B cell (primary cell): ENCODE data around the gene CYGB. TPM values are rescaled to one million over a fixed set of nuclear protein-coding genes. Genes with fewer than 3 reads are reported as not detected.
A peak's percentile ranks its signal among the peaks of the same experiment; 100 is the strongest.

Source experiments
- ATAC-seq: fragments of 200-7000 bp; cut with Tn5 transposase; one replicate; pipeline ENCODE4 v1.10.0; 2021; ENCODE audit warnings: low read depth, mild to moderate bottlenecking, moderate number of reproducible peaks, moderate library complexity
- CTCF ChIA-PET: fragments of 350-600 bp; sonication (Branson Sonifier 250); formaldehyde crosslinking; loops from one replicate; lab custom pipeline; 2021; ENCODE audit warnings: antibody characterized with exemption, inconsistent platforms; lab: Charles Lee
- POLR2A ChIA-PET: fragments of 350-600 bp; sonication (Branson Sonifier 250); formaldehyde crosslinking; loops from one replicate; lab custom pipeline; 2021; ENCODE audit warnings: antibody characterized with exemption; lab: Charles Lee
- DNase-seq: peaks from one replicate; pipeline ENCODE4 v3.0.0; 2013
- H2AFZ ChIP-seq: 2 replicates; pipeline ENCODE4 v1.6.1; 2012; ENCODE audit warnings: mild to moderate bottlenecking, low read depth, low read length; ENCODE audit not compliant: insufficient read depth, poor library complexity, severe bottlenecking
- H3K27ac ChIP-seq, 2 donors: 1 replicate in 1 of 2; 2 replicates in 1 of 2; pipeline ENCODE4 v1.5.1; 2012 to 2013; ENCODE audit warnings: low read length in 2 of 2, mild to moderate bottlenecking in 2 of 2, moderate library complexity in 1 of 2
- H3K27me3 ChIP-seq, 4 experiments: fragments of 200-600 bp in 1 of 4; sonication (generic) in 1 of 4; replicated peaks in 1 of 4; 1 replicate in 2 of 4; 2 replicates in 2 of 4; pipeline versions ENCODE4 v1.6.1 to v1.7.0; 2013 to 2016; ENCODE audit warnings: low read length in 3 of 4, mild to moderate bottlenecking in 2 of 4, mixed read lengths in 1 of 4, moderate library complexity in 1 of 4; ENCODE audit not compliant: insufficient read depth in 4 of 4, control insufficient read depth in 3 of 4; ENCODE audit errors: control extremely low read depth in 1 of 4
- H3K36me3 ChIP-seq, 2 experiments: replicated peaks in 1 of 2; 1 replicate in 1 of 2; 2 replicates in 1 of 2; pipeline versions ENCODE4 v1.6.1 to v1.7.1; 2013; ENCODE audit warnings: low read length in 1 of 2; ENCODE audit not compliant: insufficient read depth in 2 of 2, control insufficient read depth in 1 of 2; ENCODE audit errors: control extremely low read depth in 1 of 2, extremely low read depth in 1 of 2
- H3K4me1 ChIP-seq, 2 donors: fragments of 200-600 bp in 1 of 2; sonication (generic) in 1 of 2; 1 replicate in 1 of 2; 2 replicates in 1 of 2; pipeline versions ENCODE4 v1.5.1 to v1.6.1; 2013 to 2017; ENCODE audit warnings: low read length in 2 of 2; ENCODE audit not compliant: control insufficient read depth in 2 of 2, insufficient read depth in 2 of 2
- H3K4me2 ChIP-seq: replicated peaks from 2 replicates; pipeline ENCODE3; 2012; ENCODE audit warnings: mild to moderate bottlenecking, low read depth, low read length; ENCODE audit not compliant: poor library complexity, severe bottlenecking
- H3K4me3 ChIP-seq, 5 experiments: fragments of 200-600 bp in 1 of 5; sonication (generic) in 1 of 5; 1 replicate in 3 of 5; 2 replicates in 2 of 5; pipeline versions ENCODE4 v1.5.1 to v1.7.0; 2011 to 2016; ENCODE audit warnings: low read length in 4 of 5, mild to moderate bottlenecking in 4 of 5, low read depth in 2 of 5, control low read depth in 1 of 5, moderate library complexity in 1 of 5; ENCODE audit not compliant: insufficient read depth in 1 of 5; ENCODE audit errors: control extremely low read depth in 1 of 5, extremely low read depth in 1 of 5
- H3K79me2 ChIP-seq: fragments of 200-600 bp; sonication (generic); one replicate; pipeline ENCODE4 v1.6.0; 2016; ENCODE audit warnings: low read length; ENCODE audit not compliant: control insufficient read depth, insufficient read depth
- H3K9ac ChIP-seq: fragments of 200-600 bp; sonication (generic); 2 replicates; pipeline ENCODE4 v1.6.1; 2017; ENCODE audit warnings: mild to moderate bottlenecking, low read length, moderate library complexity
- H3K9me3 ChIP-seq, 3 donors: one replicate each; pipeline versions ENCODE4 v1.6.1 to v1.7.1; 2013; ENCODE audit warnings: low read length in 2 of 3; ENCODE audit not compliant: control insufficient read depth in 2 of 3, insufficient read depth in 1 of 3; ENCODE audit errors: control extremely low read depth in 1 of 3
- H4K20me1 ChIP-seq: 2 replicates; pipeline ENCODE4 v1.6.0; 2012; ENCODE audit warnings: mild to moderate bottlenecking, low read length; ENCODE audit not compliant: insufficient read depth, control insufficient read depth, poor library complexity, severe bottlenecking
- H3K27ac Mint-ChIP-seq: one replicate; pipeline ENCODE4 v1.8.0; 2021; ENCODE audit warnings: mixed read lengths
- H3K27me3 Mint-ChIP-seq: one replicate; pipeline ENCODE4 v1.8.0; 2021; ENCODE audit warnings: mixed read lengths
- H3K4me1 Mint-ChIP-seq: one replicate; pipeline ENCODE4 v1.8.0; 2021; ENCODE audit warnings: mixed read lengths
- H3K4me3 Mint-ChIP-seq: one replicate; pipeline ENCODE4 v1.8.0; 2021; ENCODE audit warnings: mixed read lengths
- H3K9me3 Mint-ChIP-seq: one replicate; pipeline ENCODE4 v1.8.0; 2022; ENCODE audit warnings: mixed read lengths; ENCODE audit not compliant: insufficient read depth
- EZH2 ChIP-seq: IDR thresholded peaks from 2 replicates; pipeline ENCODE4 v1.6.1; 2012; ENCODE audit warnings: borderline replicate concordance, low read depth, mild to moderate bottlenecking, moderate library complexity, low read length; ENCODE audit not compliant: insufficient read depth, poor library complexity, severe bottlenecking
- WGBS: methylation state at CpG from one replicate; pipeline ENCODE4 v1.1.5; 2013; ENCODE audit warnings: missing lambda C conversion rate; ENCODE audit not compliant: insufficient coverage; 5-methylcytosine and 5-hydroxymethylcytosine counted together
- intact Hi-C: fragments of 100-400 bp; cut with micrococcal nuclease; formaldehyde crosslinking; loops from one replicate; pipeline ENCODE4 v1.10.0; 2022
- polyA plus RNA-seq: library from polyadenylated mRNA; depleted of rRNA; stranded (reverse); fragments of >200 nt; gene quantifications from 2 replicates; pipeline ENCODE4 v1.2.3, GENCODE V29; 2012
- total RNA-seq, 2 donors: library from RNA; stranded (reverse); fragments of 120-200 nt in 1 of 2; gene quantifications; 1 replicate in 1 of 2; 2 replicates in 1 of 2; pipeline versions ENCODE4 v1.2.3 to v1.2.4, GENCODE V29; 2013 to 2022
- TF ChIP-seq, protein P1 (sequence below): fragments of 200-600 bp; IDR thresholded peaks from one replicate; pipeline ENCODE4 v1.8.0; 2022; ENCODE audit warnings: antibody characterized with exemption, mild to moderate bottlenecking

The CYGB gene
- total and polyA plus RNA-seq, 2 donors (not counting 1 experiment from before 2014, with no cell fraction given): 0.42 to 2.7 TPM

DNA sequence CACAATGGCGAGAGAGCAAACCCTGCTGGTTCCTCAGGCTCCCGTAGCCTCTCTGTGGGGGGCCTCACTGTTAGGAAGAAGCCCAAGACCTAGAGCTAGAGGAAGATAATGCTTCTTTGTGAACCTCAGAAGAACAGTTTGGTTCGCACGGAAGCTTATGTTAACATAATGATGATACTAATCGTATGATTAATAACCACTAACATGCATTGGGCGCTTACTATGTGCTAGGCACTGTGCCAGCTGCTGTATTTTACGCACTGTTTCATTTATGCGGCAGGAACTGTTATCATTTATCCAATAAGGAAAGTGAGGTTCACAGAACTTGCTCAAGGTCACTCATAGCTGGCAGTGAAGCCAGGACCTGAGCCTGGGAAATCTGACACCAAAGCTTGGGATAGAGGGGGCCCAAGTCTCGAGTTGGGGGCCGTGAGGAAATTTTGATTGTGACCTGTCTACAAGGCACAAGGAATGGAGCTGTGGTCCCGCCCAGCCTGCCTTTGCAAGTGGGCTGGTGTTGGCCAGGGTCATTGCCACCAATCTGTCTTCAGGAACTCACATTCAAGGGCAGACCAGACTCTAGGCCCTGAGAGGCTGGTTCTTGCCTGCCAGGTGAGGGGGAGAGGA is 9.2 kb upstream of the CYGB start:
- intact Hi-C loops: loop anchor here (1.0 to 5.0 kb wide), 6 partner anchors 18 to 243 kb away; partner anchors contain the start of gene AANAT
- H3K9ac ChIP-seq: no peak overlapping the region

More for the DNA sequence above, 9.2 kb upstream of the CYGB start:
- no peaks in the 10 kb centered on the region for H3K9me3 ChIP-seq
- no peaks in the 10 kb centered on the region for H3K79me2 ChIP-seq
- H3K4me3 ChIP-seq: no peak overlapping the region
- no peak overlapping the region for H3K4me2 ChIP-seq
- no peak for TF ChIP-seq EZH2
- TF ChIP-seq, protein P1, sequence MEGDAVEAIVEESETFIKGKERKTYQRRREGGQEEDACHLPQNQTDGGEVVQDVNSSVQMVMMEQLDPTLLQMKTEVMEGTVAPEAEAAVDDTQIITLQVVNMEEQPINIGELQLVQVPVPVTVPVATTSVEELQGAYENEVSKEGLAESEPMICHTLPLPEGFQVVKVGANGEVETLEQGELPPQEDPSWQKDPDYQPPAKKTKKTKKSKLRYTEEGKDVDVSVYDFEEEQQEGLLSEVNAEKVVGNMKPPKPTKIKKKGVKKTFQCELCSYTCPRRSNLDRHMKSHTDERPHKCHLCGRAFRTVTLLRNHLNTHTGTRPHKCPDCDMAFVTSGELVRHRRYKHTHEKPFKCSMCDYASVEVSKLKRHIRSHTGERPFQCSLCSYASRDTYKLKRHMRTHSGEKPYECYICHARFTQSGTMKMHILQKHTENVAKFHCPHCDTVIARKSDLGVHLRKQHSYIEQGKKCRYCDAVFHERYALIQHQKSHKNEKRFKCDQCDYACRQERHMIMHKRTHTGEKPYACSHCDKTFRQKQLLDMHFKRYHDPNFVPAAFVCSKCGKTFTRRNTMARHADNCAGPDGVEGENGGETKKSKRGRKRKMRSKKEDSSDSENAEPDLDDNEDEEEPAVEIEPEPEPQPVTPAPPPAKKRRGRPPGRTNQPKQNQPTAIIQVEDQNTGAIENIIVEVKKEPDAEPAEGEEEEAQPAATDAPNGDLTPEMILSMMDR: no peak
- peaks cover 4 to 8% of the 10 kb centered on the region in 2 donors for H3K4me1 ChIP-seq
- H2AFZ ChIP-seq: no peak overlapping the region
- no peaks in the 10 kb centered on the region for H3K9me3 Mint-ChIP-seq
- peaks cover 21% of the 10 kb centered on the region for H3K27me3 Mint-ChIP-seq
- DNase-seq (no peak), ATAC-seq (no peak)
- no peak overlapping the region for H3K4me3 Mint-ChIP-seq
- no peak overlapping the region for H3K27ac ChIP-seq
- CTCF ChIA-PET: interaction anchor here (0.7 to 5.6 kb wide), 26 partner anchors 8 to 242 kb away, joined by 3 to 156 read pairs (median 4); partner anchors contain the start of genes AANAT and RHBDF2
- peaks cover 0 to 7% (median 3%) of the 10 kb centered on the region in 4 experiments for H3K27me3 ChIP-seq
- H4K20me1 ChIP-seq: no peaks in the 10 kb centered on the region
- H3K36me3 ChIP-seq: peaks cover 0 to 3% of the 10 kb centered on the region in 2 experiments
- WGBS: 66% methylated on average over 9 of the region's 11 CpGs
- POLR2A ChIA-PET: interaction anchor here (0.8 to 1.2 kb wide), 4 partner anchors 11 to 30 kb away, joined by 3 read pairs; no protein-coding TSS in a partner anchor
- H3K27ac Mint-ChIP-seq: peak overlapping the region; percentile 23
- H3K4me1 Mint-ChIP-seq: peaks cover 7% of the 10 kb centered on the region
